NCI-H526 (cell line): ENCODE data around the gene C1orf159.
"Not testable (repeated sequence)": the region's sequence is repeated elsewhere in the genome, so short reads cannot be mapped to it uniquely, and the experiment has no call there.

Experiments used
- DNase-seq, 2 experiments: peaks; one replicate each; lab custom pipeline; 2025; lab: John Stamatoyannopoulos, UW

C1orf159 gene

DNA sequence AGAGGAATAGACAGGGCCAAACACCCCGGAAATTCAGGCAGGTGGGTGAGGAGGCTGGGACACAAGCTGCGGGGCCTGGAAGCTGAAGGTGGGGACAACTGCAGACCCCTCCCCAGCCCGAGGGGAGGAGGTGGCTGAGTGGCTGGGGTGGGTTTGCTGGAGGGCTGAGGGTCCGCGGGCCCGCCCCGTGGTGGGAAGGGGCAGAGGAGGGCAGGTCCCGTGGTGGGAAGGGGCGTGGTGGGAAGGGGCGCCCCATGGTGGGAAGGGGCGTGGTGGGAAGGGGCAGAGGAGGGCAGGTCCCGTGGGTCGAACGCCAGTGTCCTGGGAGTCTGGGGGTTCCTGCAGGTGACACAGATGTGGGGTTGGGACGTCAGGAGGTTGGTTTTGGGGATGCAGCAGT lies 33.5 kb upstream of the C1orf159 start:
- DNase-seq: no peak

- no peak for DNase-seq
Measured at GRCh38 chr1:1148569-1148968, 32.7 kb upstream of the C1orf159 start.

GRCh38 chr1:1148061-1148460 lies 32.2 kb upstream of the C1orf159 start:
- DNase-seq: no peak

DNA sequence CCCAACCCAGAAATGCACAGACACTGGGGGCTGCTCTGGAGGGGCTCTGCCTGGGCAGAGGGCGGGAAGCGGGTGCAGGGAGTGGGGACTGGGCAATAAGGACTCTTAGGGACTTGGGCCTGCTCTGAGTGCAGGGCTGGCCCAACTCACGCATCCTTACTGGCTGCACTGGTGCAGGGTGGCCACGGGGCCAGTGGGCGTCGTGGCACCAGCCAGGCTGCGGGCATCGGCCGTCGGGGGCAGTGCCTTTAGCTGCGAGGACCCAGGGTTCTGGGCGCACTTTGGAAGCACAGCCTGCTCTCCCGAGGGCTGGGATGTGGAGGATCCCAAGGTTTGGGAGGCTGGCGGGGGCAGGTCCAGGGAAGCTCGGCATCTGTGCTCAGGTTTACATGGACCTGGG lies 30.7 kb upstream of the C1orf159 start:
- DNase-seq: no peak

- DNase-seq: no peak
Measured at GRCh38 chr1:1146026-1146425, 30.1 kb upstream of the C1orf159 start.

DNA sequence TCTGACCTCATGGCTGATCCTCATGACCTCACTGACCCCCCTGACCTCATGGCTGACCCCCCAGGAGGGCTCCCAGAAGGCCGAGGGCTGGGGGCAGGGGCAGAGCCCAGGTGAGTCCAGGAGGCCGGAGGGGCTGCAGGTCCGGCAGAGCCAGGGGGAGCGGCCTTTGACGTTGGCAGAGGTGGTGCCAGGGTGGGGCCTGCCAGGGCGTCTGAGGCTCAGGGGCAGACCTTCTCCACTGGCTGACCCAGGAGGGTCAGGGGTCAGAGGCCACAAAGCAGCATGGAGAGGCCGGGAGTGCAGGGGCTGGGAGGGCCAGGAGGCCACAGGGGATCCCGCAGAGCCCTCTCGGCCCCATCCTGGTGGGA lies 29.6 kb upstream of the C1orf159 start:
- no peak for DNase-seq

DNA sequence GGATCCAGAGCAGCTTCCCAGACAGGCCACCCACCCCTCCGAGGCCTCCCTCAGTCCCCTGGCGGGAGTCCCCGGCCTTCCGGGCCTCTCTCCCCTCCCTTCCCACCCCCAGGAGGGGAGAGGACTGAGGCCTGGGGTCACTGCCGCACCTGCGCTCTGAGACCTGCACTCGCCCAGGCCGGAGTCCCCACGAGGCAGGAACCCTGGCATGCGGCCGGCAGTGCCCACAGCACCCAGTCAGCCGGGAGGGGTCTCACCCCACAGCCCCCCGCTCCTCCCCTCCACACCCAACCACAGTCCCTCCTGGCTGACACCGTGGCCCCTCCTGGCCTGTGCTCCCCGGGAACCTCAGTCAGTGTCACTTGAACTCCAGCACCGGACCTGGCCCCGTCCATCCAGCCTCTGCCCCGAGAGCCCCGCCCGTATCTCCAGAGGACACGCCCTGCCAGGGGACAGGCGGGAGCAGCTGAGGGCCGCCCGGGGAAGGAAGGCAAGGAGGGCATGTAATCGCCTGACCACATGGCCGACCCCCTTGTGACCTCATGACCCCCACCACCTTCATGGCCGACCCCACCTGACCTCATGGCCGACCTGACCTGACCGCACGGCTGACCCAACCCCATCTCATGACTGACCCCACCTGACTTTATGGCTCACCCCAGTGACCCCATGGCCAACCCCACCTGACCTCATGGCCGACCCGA lies 29.1 kb upstream of the C1orf159 start:
- DNase-seq: peak in 1 of 2 experiments; percentile 63

DNA sequence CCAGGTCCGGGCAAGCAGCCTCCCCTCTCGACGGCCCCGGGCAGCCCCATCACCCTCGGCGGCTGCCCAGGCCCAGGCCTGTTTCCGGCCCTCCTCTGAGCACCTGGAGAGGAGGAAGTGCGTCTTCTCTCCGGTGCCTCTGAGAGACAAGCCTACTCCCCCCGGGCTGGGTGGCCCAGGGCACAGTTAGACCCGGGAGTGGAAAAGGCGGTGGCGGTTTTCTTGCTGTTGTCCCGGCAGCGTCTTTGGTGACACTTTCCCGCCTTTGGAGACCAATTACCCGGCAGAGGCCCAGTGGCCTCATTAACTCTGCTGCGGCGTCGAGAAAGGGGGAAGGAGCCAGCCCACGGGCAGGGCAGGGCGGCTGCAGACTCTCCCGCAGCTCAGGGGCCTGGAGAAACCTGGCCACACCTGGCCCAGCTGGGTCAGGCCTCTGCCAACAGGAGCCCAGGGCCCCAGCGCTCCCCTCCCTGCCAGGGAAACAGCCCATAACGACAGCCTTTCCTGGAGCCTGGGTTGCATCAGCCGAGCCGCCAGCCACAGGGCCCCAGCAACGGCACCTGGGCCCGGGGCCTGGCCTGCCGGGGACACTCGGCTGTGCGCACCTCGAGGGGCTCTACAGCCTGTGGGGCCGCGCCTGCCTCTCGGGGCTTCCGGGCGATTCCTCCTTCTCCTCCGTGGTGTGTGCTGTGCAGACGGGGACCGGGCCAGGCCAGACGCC lies 28.4 kb upstream of the C1orf159 start:
- DNase-seq: peak; percentile 78 to 92

GRCh38 chr1:1143636-1144035 lies 27.7 kb upstream of the C1orf159 start:
- DNase-seq: no peak

DNA sequence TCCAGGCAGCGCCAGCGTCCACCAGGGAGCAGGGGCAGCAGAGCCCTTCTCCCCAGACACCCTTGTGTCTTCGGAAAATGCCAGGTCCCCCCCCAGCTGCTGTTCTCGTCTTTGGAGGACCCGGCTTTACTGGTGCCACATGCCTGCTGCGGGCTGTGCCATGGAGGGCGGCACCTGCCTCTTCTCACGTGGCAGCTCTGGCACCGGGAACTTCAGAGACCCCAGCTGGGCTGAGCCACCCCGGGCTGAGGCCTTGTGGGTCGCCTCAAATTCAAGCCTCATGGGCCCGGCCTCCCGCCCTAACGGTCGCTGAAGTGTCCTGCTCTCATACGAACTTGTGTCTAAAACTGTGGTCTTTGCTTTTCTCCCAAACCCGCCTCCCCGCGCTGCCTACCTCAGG lies 27.0 kb upstream of the C1orf159 start:
- no peak for DNase-seq

DNA sequence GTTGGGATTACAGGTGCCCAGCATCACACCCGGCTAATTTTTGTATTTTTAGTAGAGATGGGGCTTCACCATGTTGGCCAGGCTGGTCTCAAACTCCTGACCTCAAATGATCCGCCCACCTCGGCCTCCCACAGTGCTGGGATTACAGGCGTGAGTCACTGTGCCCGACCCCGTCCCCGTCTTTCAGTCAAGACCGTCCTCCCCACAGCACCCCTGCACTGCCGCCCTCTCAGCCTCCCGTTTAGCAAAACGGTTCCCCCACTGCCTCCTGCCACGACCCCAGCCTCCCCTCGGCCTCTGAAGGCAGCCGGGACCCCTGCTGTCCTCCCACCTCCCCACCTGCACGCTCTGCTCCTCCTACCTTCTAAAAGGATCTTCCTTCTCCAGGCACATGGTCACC lies 26.5 kb upstream of the C1orf159 start:
- DNase-seq: not testable (repeated sequence)

- no peak for DNase-seq
Measured at GRCh38 chr1:1141911-1142250, 26.0 kb upstream of the C1orf159 start.

DNA sequence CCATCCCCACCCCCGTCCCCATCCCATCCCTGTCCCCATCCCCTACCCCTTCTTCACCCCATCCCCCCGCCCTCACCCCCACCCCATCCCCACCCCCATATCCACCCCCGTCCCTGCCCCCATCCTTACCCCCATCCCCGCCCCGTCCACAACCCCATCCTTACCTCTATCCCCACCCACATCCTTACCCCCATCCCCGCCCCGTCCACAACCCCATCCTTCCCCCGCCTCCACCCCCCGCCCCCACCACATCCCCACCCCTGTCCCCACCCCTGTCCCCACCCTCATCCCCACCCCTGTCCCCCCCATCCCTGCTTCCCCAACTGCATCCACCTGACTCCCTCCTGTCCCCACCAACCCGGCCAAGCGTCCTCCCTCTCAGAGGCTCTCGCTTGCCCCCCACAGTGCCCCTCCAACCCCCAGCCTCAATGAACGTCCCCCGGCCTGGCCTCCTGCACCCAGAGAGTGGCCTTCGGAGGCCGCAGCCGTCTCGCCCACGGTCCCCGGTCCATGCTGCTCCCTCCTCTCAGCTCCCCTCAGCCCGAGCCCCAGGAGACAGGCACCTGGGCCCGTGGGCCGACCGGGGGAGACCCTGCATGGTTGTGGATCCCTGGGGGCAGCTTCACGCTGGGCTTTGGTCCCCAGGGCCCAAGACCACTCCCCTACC lies 25.5 kb upstream of the C1orf159 start:
- DNase-seq: no peak

GRCh38 chr1:1140673-1141072 lies 24.8 kb upstream of the C1orf159 start:
- no peak for DNase-seq

DNA sequence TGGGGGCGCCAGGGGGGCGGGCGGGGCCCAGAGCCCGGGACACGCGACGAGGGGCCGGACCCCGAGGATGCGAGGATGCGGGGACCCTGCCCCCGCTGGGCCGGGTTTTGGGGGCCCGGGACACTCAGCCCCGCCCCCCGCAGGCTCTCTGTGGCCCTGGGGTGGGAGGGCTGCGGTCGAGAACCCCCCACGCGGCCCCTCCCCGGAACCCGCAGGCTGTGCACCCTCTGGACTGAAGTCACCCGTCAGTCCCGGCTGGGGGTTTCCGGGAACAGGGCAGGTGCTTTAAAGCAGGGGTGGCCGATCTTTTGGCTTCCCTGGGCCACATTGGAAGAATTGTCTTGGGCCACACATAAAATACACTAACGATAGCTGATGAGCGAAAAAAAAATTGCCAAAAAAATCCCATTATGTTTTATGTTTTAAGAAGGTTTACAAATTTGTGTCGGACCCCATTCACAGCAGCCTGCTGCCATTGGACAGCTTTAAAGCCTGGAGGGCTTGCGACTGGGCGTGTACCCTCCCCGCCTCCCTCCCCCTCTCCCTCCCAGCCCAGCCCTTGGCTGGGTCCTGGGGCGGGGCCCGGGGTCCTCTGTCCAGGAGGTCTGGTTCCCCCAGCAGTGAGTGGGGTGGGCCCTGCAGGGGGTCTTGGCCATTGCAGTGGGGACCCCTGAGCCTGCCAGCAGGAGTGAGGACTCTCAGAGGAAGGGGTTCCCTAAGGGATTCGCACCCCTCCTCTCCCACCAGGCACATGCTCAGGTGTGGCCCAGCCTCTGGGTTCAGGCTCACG lies 21.6 kb upstream of the C1orf159 start:
- DNase-seq: peak; percentile 62 to 82

GRCh38 chr1:1136547-1137230 lies 20.8 kb upstream of the C1orf159 start:
- peak; percentile 94 to 98 for DNase-seq

- peak in 1 of 2 experiments; percentile 55 for DNase-seq
Measured at GRCh38 chr1:1135339-1136136, 19.6 kb upstream of the C1orf159 start.

GRCh38 chr1:1134300-1134970 lies 18.5 kb upstream of the C1orf159 start:
- DNase-seq: no peak

- DNase-seq: no peak
Measured at GRCh38 chr1:1132956-1133750, 17.3 kb upstream of the C1orf159 start.
